Measurements from ENCODE around the gene HAUS6. TPM values are rescaled to one million over a fixed set of nuclear protein-coding genes. Genes with fewer than 3 reads are reported as not detected.
"Not testable (repeated sequence)": the region's sequence is repeated elsewhere in the genome, so short reads cannot be mapped to it uniquely, and the experiment has no call there.

The HAUS6 gene
- total and polyA plus RNA-seq, 10 donors: 4.4 to 13.5 (median 11.9) TPM

- H3K27me3 ChIP-seq (replicated peaks in 1 of 7): no peaks in the 10 kb centered on the region
- no peak for TF ChIP-seq POLR2A (IDR thresholded peaks at IDR 0.05)
- TF ChIP-seq POLR2AphosphoS5 (IDR thresholded peaks at IDR 0.05): no peak
- TF ChIP-seq CTCF (IDR thresholded peaks at IDR 0.05 in 8 of 11, conservative IDR thresholded peaks at IDR 0.05 in 3 of 11): no peak
- no peak overlapping the region for H3K27ac ChIP-seq
- intact Hi-C loops (cut with DNase I; ENCODE audit: low total_unique reads): no loop called here
- DNase-seq: no peak
- no peaks in the 10 kb centered on the region for H3K9me3 ChIP-seq
- peaks cover 4 to 85% (median 67%) of the 10 kb centered on the region in 6 donors for H3K36me3 ChIP-seq
- no peak overlapping the region for H3K4me3 ChIP-seq
- 84 to 92% (median 88%) methylated on average over 10 of the region's 10 CpGs for WGBS, 5 donors
- peaks cover 0 to 35% (median 4%) of the 10 kb centered on the region in 6 donors for H3K4me1 ChIP-seq
Measured at GRCh38 chr9:19116107-19116790, 13.5 kb upstream of the HAUS6 start.

- WGBS, 5 donors: 91 to 99% (median 94%) methylated on average over 3 of the region's 3 CpGs
- H3K9me3 ChIP-seq: no peaks in the 10 kb centered on the region
- no peak for DNase-seq
- H3K36me3 ChIP-seq: peaks cover 4 to 74% (median 53%) of the 10 kb centered on the region in 6 donors
- H3K27ac ChIP-seq: no peak overlapping the region
- no peak for TF ChIP-seq POLR2AphosphoS5 (IDR thresholded peaks at IDR 0.05)
- TF ChIP-seq CTCF (IDR thresholded peaks at IDR 0.05 in 8 of 11, conservative IDR thresholded peaks at IDR 0.05 in 3 of 11): no peak
- TF ChIP-seq POLR2A (IDR thresholded peaks at IDR 0.05): no peak
- no peak overlapping the region for H3K4me3 ChIP-seq
- no peaks in the 10 kb centered on the region for H3K27me3 ChIP-seq (replicated peaks in 1 of 7)
- H3K4me1 ChIP-seq: peaks cover 0 to 26% (median 4%) of the 10 kb centered on the region in 6 donors
- intact Hi-C loops (cut with DNase I; ENCODE audit: low total_unique reads): no loop called here
Measured at GRCh38 chr9:19114680-19115270, 12.1 kb upstream of the HAUS6 start.

GRCh38 chr9:19113964-19114679 is 11.4 kb upstream of the HAUS6 start:
- H3K27ac ChIP-seq: no peak overlapping the region
- no peak for DNase-seq
- intact Hi-C loops (cut with DNase I; ENCODE audit: low total_unique reads): no loop called here
- H3K4me3 ChIP-seq: no peak overlapping the region
- 91 to 99% (median 94%) methylated on average over 12 of the region's 12 CpGs for WGBS, 5 donors
- H3K27me3 ChIP-seq (replicated peaks in 1 of 7): no peaks in the 10 kb centered on the region
- H3K9me3 ChIP-seq: no peaks in the 10 kb centered on the region
- no peak for TF ChIP-seq POLR2A (IDR thresholded peaks at IDR 0.05)
- TF ChIP-seq POLR2AphosphoS5 (IDR thresholded peaks at IDR 0.05): no peak
- TF ChIP-seq CTCF (IDR thresholded peaks at IDR 0.05 in 8 of 11, conservative IDR thresholded peaks at IDR 0.05 in 3 of 11): no peak
- H3K4me1 ChIP-seq: peaks cover 0 to 21% (median under 1%) of the 10 kb centered on the region in 6 donors
- H3K36me3 ChIP-seq: peaks cover 4 to 68% (median 47%) of the 10 kb centered on the region in 6 donors

- WGBS, 5 donors: 93 to 99% (median 96%) methylated on average over 7 of the region's 7 CpGs
- H3K4me3 ChIP-seq; DNase-seq; H3K27me3 ChIP-seq (replicated peaks in 1 of 7); intact Hi-C loops (cut with DNase I; ENCODE audit: low total_unique reads); H3K27ac ChIP-seq; H3K9me3 ChIP-seq: not testable (repeated sequence)
- Histone ChIP-seq H3K36me3 (peaks cover 4 to 58% (median 39%) of the 10 kb centered on the region in 6 donors), H3K4me1 (peaks cover 0 to 11% (median 0%) of the 10 kb centered on the region in 6 donors)
Measured at GRCh38 chr9:19113064-19113611, 10.4 kb upstream of the HAUS6 start.

Measured in spleen (tissue), 11 donors.